Measurements from ENCODE around the gene KRTAP4-7.
"Not testable (repeated sequence)": the region's sequence is repeated elsewhere in the genome, so short reads cannot be mapped to it uniquely, and the experiment has no call there.

The KRTAP4-7 gene

DNA sequence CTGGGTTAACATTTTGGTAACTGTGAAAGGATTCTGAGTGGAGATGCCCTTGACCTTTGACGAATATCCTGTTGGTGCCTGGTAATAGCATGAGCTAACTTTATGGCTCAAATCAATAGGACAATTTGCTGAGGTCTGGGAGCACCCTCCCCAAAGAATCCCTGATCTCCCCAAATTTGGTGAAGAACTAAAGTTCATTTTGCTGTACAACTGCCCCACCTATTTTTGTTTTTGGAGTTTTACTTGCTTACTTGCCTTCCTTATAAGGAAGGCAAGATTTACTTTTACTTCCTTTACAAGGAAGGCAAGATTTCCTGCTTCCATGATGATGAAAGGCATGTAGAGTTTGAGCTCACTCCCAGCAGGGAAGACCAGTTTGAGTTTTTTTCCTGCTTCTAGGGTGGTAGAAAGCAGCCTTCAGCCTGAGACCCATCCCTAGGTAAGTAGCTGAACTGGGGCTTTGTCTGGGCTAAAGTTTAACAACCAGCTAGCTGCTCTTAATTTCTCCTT is 24.0 kb downstream of the KRTAP4-7 start:
- in situ Hi-C loops (cut with HindIII; ENCODE audit: low sequenced_read_pairs), result no loop called here
- no peak for DNase-seq (ENCODE audit: low read depth, low spot score)
- H3K4me3 ChIP-seq (ENCODE audit: low read depth, low read length), result no peak overlapping the region
- TF ChIP-seq CTCF (IDR thresholded peaks at IDR 0.05; ENCODE audit: low read depth, low read length), result no peak

DNA sequence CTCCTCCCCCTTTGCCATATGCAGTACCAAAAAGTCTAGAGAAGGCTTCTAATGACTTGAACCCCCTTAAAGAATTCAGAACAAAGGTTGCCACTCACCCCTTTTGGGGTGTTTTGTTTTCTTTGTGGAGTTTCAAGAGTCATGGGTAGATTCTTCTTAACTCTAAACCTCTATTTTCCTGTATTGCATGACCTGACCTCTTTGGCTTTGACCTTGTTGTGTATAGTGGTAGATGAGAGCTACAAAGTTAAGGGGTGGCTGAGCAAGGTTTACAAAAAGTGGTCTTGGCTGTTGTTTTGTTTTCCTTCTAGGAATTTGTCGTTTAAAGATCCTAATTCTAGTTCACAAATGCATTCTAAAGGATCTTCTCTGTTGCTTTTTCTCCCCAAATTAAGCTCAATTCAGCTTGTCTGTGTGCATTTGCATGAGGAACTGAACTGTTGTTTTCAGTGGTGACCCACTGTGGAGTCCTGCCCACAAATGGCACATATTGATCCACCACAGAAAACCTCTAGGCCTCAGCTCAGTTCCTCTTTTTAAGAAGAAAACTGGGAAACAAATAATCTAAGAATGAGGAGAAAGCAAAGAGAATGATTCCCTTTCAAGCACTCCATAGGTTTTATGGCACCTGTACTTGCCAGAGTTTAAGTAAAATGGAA is 24.9 kb downstream of the KRTAP4-7 start:
- DNase-seq (ENCODE audit: low read depth, low spot score); in situ Hi-C loops (cut with HindIII; ENCODE audit: low sequenced_read_pairs); H3K4me3 ChIP-seq (ENCODE audit: low read depth, low read length): not testable (repeated sequence)

- no peak overlapping the region for H3K4me3 ChIP-seq (ENCODE audit: low read depth, low read length)
- TF ChIP-seq CTCF (IDR thresholded peaks at IDR 0.05; ENCODE audit: low read depth, low read length), result no peak
- in situ Hi-C loops (cut with HindIII; ENCODE audit: low sequenced_read_pairs), result no loop called here
- no peak for DNase-seq (ENCODE audit: low read depth, low spot score)
Observed at GRCh38 chr17:41111151-41111885, 27.4 kb downstream of the KRTAP4-7 start.

DNA sequence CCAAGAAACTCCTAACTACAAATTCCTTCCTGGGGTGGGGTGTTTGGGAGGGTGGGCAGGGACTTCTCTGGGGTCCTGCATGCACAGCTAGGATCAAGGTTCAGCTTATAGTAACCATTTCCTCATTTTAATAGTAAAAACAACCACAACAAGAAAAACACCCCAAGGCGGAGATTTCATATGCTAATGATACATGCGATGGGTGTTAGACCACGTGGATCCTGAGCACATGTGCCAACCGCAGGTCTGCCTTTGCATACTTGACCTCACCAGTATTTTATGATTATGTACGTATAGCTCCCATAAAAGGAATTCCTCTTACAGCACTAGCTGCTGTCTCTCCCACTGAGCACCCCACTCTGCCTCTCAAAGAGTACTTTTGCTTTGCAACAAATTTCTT is 32.3 kb downstream of the KRTAP4-7 start:
- no peak for TF ChIP-seq CTCF (IDR thresholded peaks at IDR 0.05; ENCODE audit: low read depth, low read length)
- H3K4me3 ChIP-seq (ENCODE audit: low read depth, low read length), result no peak overlapping the region
- in situ Hi-C loops (cut with HindIII; ENCODE audit: low sequenced_read_pairs), result no loop called here
- no peak for DNase-seq (ENCODE audit: low read depth, low spot score)

DNA sequence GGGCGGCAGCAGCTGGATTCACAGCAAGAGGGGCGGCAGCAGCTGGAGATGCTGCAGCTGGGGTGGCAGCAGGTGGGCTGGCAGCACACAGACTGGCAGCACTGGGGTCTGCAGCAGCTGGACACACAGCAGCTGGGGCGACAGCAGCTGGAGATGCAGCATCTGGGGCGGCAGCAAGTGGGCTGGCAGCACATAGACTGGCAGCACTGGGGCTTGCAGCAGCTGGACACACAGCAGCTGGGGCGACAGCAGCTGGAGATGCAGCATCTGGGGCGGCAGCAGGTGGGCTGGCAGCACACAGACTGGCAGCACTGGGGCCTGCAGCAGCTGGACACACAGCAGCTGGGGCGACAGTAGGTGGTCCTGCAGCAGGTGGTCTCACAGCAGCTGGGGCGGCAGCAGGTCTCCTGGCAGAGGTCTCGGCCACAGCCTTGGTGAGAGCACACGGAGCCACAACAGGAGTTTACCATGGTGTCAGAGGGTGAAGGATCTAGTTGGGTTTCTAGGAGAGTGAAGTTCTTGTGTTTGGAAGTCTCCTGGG is 34.0 kb downstream of the KRTAP4-7 start, which contains the start of gene KRTAP4-11:
Gene KRTAP4-11, minus strand, starts transcription at position 528 of the 541 bp plus-strand sequence. Its CDS starts 58 bp downstream, at position 470.
- H3K4me3 ChIP-seq (ENCODE audit: low read depth, low read length); DNase-seq (ENCODE audit: low read depth, low spot score); in situ Hi-C loops (cut with HindIII; ENCODE audit: low sequenced_read_pairs): not testable (repeated sequence)

DNA sequence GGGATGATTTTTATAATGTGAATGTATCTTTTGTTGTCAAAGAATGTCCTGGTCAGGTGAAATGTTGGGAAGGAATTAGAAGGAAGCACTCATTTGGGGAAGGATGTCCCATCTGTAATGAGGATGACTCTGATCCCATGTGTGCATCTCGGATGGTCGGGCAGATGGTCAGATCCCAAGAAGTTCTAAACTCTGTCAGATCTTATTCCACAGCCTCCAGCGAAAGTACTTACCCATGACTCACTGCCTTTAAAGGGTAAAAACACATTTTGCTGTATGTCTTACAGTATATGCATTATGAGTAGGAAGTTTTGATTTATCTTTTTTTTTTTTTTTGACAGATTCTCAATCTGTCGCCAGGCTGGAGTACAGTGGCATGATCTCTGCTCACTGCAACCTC is 34.8 kb downstream of the KRTAP4-7 start:
- in situ Hi-C loops (cut with HindIII; ENCODE audit: low sequenced_read_pairs), result no loop called here
- TF ChIP-seq CTCF (IDR thresholded peaks at IDR 0.05; ENCODE audit: low read depth, low read length), result no peak
- no peak overlapping the region for H3K4me3 ChIP-seq (ENCODE audit: low read depth, low read length)
- no peak for DNase-seq (ENCODE audit: low read depth, low spot score)

DNA sequence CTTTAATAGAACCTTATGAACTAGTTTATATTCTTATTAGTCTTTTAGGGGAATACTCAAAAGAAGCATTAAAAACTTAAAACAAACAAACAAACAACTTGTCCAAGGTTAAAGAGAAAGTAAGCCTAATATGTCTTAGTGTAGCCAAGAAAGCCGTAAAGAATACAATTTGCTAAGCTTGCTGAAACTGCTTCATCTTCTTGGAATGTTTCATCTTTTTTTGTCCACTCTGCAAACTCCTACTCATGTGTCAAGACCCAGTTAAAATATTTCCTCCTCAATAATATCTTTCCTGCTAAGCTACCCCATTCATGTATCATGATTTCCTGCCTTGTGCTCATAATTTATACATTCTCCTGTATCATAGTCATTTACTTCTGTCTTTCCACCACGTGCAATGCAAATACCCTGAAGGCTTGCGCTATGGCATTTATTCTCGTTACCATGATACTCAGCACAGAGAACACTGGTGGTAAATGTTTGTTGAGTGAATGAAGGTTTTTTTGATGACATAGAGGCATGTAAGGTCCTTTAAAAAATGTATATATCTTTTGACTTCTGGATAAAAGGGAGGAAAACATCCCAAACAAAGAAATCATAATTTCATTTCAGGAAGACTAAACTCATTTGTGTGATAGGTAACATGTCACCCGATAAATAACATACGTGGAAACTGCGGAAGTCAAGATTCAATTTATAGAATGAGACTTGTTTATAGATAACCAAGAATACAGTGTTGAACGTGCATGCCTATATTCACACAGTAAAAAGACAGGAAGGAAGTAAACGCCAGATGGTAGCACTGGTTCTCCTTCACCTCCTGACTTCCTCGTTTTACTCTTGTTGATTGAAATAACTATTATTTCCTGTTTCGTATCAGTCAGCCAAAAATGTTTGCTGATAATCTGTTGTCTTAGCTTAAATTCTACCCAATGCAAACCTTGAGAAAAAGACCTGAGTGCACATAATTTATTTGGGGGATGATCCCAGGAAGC is 36.0 kb downstream of the KRTAP4-7 start:
- H3K4me3 ChIP-seq (ENCODE audit: low read depth, low read length); in situ Hi-C loops (cut with HindIII; ENCODE audit: low sequenced_read_pairs); DNase-seq (ENCODE audit: low read depth, low spot score): not testable (repeated sequence)

Data from astrocyte of the spinal cord (primary cell).